Stimulated activated CD4-positive, alpha-beta T cell treated with anti-CD3 and anti-CD28 coated beads, Interleukin-4, amount 100 ng/mL, for 24 hours (primary cell): ENCODE results near the gene CNOT2.
"Not testable (repeated sequence)": the region's sequence is repeated elsewhere in the genome, so short reads cannot be mapped to it uniquely, and the experiment has no call there.

Experiments used
- DNase-seq: peaks from one replicate; pipeline ENCODE4 v3.0.0-alpha.2; 2020

CNOT2 gene

DNA sequence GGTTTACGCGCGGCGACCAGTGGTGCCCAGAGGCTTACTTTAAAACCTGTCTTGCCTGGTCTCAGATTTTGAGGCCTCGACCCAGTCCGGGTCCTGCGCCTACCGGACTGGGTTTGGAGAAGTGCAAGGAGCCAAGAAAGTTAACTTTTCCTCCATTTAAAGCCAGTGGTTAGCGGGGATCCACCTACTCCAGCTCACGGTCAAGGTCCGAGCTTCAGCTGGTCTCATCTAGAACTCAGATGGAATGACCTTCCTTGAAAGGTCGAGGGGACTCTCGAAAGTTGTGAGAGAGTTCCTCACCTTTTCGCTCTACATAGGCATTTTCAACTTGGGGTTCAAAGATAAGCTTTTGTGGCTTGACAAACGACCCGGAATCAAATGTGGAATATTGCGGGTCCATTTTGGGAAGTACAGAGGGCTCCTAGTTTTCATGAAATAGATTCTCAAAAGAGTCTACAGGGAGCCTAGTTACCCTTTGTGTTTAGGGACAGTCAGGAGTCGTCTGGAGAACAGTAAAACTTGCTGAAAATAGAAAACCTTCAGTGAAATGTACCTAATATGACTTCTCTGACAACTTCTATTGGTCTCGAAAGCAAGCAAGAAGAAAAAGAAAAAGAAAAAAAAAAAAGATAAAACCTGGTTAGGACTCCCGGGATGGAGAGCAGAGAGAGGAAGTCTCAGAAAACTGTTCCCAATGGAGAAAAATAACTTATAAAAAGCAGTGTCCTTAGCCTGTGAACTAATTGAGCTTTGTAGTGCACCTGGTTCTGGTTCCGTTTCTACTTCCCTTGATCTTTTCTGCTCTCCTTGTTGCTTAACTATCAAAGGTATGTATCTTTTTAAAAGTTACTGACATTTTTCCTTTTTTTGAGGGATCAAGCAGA lies 124.3 kb downstream of the CNOT2 start:
- DNase-seq, result no peak

DNA sequence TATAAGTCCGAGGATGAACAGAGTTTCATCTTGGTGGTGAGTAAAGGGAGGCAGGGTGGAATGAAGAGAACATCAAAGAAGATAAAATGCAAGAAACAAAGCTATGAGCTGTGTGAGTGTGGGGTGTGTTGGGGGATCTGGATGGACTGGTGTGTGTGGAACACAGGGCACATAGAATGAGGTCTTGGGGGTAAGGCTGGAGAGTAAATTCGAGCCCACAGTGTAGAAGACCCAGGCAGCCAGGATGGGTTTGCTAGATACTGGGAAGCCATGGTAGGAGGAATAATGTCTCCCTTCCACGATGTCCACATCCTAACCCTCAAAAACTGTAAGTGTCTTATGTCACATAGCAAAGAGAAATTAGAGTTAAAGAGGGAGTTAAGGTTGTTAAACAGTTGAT lies 129.6 kb downstream of the CNOT2 start:
- DNase-seq, result no peak

DNA sequence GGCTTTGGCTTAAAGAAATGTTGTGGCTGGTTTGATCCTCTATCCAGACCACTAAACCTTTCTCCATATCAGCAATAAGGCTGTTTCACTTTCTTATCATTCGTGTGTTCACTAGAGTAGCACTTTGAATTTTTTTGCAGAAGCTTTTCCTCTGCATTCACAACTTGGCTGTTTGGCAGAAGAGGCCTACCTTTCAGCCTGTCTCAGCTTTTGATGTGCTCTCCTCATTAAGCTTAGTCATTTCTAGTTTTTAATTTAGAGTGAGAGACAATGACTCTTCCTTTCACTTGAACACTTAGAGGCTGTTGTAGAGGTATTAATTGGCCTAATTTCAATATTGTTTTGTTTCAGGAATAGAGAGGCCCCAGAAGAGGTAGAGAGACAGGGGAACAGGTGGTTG lies 136.6 kb downstream of the CNOT2 start:
- no peak for DNase-seq

DNA sequence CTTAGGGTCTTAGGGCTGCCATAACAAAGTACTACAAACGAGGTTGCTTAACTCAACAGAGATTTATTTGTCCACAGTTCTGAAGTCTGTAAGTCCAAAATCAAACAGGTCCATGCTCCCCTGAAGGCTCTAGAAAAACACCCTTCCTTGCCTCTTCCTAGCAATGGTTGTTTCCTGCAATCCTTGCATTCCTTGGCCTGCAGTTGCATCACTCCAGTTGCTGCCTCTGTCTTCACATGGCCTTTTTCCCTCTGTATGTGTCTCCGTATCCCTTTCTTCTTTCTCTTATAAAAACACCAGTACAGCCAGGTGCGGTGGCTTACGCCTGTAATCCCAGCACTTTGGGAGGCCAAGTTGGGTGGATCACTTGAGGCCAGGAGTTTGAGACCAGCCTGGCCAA lies 140.3 kb downstream of the CNOT2 start:
- no peak for DNase-seq

DNA sequence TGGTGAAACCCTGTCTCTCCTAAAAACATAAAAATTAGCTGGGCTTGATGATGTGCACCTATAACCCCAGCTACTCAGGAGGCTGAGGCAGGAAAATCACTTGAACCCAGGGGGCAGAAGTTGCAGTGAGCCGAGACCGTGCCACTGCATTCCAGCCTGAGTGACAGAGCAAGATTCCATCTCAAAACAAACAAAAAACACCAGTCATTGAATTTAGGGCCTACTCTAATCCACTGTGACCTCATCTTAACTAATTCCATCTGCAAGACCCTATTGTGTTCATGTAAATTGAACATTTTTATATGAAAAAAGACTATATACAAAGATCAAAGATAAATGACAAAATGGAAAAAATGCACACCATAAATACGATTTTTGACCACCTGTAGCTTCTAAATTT lies 140.7 kb downstream of the CNOT2 start:
- no peak for DNase-seq

DNA sequence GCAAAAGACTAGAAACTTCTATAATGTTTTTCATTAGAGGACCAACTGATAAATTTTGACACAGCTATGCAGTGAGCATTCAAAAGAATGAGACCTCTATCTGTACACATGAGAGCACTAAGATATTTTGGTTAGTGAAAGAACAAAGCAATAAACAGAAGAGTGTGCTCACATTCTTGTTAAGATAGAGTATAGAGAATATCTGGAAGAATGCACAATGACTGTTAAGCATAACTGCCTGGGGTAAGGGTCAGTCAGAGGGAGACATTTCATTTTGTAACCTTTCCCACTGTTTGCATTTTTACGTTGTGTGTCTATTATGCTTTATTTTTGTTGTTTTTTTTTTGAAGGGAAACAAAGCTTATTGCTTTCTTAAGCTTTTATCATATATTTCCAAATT lies 143.5 kb downstream of the CNOT2 start:
- DNase-seq, result no peak

DNA sequence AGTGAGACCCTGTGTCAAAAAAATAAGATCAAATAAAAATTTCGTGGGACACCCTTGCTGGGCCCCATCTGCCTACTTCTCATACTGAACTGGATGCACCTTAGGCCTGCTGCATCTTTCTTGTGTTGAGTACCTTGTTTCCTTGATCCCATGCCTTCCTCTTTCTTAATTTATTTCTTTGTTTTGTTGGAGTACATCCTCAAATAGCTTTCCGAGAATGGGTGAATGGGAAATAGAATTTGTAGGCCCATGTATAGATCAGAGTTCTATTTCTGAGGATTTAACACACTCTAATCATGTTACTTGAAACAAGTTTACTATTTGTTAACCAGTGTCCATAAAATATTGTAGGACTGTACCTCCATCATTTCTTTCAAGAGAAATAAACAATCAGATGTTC lies 146.4 kb downstream of the CNOT2 start:
- no peak for DNase-seq

DNA sequence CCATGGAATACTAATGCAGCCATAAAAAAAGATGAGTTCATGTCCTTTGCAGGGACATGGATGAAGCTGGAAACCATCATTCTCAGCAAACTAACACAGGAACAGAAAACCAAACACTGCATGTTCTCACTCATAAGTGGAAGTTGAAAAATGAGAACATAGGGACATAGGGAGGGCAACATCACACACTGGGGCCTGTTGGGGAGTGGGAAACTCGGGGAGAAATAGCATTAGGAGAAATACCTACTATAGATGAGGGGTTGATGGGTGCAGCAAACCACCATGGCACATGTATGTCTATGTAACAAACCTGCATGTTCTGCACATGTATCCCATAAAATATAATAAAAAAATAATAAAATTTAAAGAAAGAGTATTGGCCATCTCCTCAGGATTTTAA lies 149.4 kb downstream of the CNOT2 start:
- not testable (repeated sequence) for DNase-seq

DNA sequence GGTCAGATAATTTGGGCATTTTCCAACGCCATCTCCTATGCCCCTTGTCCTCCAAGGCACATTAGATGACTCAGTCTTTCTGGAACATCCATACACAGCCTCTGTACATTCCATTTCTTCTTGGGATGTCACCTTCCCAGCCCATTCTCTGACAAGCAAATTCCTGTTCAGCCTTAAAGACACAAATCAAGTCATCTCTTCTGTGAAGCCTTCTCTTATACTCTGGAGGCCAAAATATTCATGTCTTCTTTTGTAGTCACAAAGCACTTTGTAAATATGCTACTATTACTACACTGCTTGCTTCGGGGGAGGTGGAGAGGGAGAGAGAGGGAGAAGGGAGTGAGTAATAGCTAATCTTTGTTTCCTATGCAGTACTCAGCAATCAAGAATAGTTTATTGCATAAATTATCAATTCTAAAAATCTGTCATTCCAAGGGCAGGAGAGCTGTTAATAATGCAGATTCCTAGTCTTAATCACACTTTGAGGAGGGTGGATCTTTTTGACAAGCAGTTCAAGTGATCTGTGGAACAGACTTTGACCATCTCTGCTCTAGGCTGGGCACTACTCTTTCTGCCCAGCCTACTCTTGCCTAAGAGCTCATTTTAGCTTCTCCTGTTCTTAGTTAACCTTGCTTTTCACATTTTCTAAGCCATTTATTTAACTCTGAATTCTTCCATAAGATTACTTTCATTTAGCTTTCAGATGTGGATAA lies 150.7 kb downstream of the CNOT2 start:
- no peak for DNase-seq

DNA sequence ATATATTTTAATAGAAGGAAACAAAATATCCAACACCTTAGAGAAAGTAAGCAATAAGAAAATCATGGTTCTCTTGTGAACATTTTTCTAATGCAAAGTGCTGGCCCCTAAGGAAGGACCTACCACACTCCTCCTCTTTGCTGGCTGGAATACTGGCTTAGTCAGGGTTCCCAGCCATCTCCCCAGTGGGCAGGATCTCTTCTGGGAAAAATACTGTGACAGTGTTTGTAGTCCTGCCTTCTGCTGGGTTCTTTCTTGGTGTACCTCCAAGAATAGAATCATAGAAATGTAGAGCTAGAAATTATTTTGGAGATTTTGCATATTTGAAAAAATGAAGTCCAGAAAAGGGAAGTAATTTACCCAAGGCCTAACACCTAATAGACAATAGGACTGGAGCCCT lies 154.8 kb downstream of the CNOT2 start:
- DNase-seq, result no peak

DNA sequence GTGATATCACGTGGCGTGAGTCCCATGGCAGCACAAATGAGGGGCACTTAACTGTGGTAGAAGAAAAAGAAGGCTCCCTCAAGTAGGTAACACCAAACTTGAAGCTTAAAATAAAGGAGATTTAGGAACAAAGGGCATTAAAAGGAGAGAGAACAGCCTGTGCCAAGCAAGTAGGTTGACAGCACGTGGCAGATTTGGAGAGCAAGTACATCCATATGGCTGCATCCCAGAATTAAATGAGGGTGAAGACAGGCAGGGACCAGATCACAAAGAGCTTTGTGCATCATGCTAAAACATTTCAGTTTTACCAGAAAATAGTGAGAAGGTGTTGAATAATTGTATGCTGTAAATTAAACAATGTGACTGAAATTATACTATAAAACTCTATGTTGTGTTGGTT lies 155.6 kb downstream of the CNOT2 start:
- DNase-seq, result no peak

DNA sequence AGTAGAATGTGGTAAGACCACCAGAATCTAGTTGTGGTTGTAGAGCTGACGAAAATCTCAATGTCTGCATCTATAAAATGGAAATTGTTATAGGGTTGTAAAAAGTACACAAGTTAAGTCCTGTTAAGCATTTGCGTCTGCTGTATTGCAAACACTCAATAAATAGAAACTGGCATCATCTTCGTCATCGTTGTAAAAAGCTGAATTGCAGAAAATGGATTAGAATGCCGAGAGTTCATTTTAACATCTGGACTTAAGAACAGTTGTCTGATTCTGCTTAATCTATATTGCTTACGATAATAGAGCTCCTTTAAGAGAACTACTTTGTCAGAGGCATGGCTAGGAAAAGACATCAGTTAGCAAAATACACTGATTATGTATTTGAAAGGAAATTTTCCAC lies 156.1 kb downstream of the CNOT2 start:
- DNase-seq, result no peak

DNA sequence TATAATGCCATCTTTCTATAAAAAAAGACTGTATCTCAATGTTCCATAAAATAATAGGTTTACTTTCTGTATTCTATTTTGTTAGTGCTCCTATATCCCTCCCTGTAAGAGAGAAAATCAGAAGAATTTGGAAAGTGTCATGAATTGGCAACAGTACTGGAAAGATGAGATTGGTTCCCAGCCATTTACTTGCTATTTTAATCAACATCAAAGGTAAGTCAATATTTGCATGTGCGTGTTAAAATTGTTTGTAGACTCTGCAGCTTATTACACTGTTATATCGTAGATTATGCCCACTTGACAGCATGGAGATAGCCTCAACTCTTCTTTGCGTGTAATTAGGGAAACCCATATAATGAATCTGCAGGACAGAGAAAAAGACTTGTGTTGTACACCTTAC lies 156.9 kb downstream of the CNOT2 start:
- no peak for DNase-seq

DNA sequence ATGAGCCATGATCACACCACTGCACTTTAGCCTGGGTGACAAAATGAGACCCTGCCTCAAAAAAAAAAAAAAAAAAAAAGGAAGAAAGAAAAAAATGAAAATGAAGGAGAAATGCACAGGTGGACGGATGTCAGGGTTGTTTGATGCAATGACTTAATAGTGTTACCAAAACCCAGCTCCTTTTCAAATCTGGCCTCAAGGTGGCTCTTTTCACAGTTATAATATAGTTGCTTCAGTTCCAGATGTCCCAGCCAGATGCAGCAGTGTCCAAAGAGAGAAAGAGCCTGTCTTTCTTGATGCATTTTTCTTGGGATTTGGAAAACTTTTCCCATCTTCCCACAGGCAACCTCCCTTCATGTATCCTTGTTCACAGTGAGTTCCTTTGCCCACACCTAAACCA lies 159.4 kb downstream of the CNOT2 start:
- no peak for DNase-seq

DNA sequence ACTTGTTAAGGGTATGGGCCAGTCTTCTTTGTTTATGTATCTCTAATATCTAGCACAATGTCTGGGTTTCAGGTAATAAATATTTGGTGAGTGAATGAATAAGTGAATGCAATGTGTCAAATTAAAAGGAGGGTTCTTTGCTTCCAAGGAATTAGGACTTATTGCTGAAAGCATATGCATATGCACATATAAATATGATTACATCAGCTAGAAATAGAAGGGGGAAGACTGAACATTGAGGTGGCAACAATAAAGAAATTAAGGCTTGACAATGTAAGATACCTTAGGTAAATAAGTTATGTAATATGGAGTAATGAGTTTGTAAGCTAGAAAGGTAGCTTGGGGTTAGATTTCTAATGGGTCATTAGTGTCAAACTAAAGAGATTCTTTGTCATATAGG lies 160.6 kb downstream of the CNOT2 start:
- no peak for DNase-seq
